Tibial nerve (tissue), 4 donors: ENCODE data around the gene ERFL.

ENCODE experiments used
- EP300 ChIP-seq, 2 donors: sonication (generic); formaldehyde crosslinking; IDR thresholded peaks; one replicate each; pipeline ENCODE4 v1.6.1; 2017; ENCODE audit warnings: antibody characterized with exemption in 2 of 2, mild to moderate bottlenecking in 1 of 2
- TF ChIP-seq, protein P1 (sequence below), 5 experiments: fragments of 200-600 bp in 3 of 5; fragments of 450-650 bp in 2 of 5; sonication (generic) in 3 of 5; IDR thresholded peaks; one replicate each; pipeline ENCODE4 v1.5.1; 2016 to 2019; ENCODE audit warnings: antibody characterized with exemption in 5 of 5, mild to moderate bottlenecking in 3 of 5, moderate library complexity in 2 of 5

DNA sequence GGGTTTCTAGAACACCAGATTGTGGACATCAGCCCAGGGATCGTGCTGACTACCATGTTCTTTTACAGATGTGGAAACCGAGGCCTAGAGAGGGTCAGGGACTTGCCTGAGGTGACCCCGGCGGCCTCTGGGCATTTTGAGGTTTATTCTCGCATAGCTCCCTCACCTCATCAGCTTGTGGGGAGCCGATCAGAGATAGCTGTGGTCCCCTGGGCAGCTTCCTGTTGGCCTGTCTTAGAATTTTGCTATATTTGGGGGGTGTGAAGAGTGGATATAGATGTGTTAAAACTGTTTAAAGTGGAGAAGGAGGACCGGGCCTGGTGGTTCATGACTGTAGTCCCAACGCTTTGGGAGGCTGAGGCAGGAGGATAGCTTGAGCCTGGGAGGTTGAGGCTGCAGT lies 38.4 kb downstream of the ERFL start:
- TF ChIP-seq, protein P1, sequence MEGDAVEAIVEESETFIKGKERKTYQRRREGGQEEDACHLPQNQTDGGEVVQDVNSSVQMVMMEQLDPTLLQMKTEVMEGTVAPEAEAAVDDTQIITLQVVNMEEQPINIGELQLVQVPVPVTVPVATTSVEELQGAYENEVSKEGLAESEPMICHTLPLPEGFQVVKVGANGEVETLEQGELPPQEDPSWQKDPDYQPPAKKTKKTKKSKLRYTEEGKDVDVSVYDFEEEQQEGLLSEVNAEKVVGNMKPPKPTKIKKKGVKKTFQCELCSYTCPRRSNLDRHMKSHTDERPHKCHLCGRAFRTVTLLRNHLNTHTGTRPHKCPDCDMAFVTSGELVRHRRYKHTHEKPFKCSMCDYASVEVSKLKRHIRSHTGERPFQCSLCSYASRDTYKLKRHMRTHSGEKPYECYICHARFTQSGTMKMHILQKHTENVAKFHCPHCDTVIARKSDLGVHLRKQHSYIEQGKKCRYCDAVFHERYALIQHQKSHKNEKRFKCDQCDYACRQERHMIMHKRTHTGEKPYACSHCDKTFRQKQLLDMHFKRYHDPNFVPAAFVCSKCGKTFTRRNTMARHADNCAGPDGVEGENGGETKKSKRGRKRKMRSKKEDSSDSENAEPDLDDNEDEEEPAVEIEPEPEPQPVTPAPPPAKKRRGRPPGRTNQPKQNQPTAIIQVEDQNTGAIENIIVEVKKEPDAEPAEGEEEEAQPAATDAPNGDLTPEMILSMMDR (IDR thresholded peaks at IDR 0.05), result no peak
- no peak for TF ChIP-seq EP300 (IDR thresholded peaks at IDR 0.05)
